NCI-H187 treated with DMSO at 0.1 percent for 48 hours (cell line): ENCODE results near the gene SYT7.

Source experiments
- DNase-seq: peaks from one replicate; lab custom pipeline; 2025; lab: John Stamatoyannopoulos, UW

Gene SYT7

GRCh38 chr11:61607920-61608599 is 27.2 kb upstream of the SYT7 start:
- DNase-seq, result no peak

- no peak for DNase-seq
These were observed 26.6 kb upstream of the SYT7 start for GRCh38 chr11:61607426-61607825.

GRCh38 chr11:61603667-61604066 is 22.8 kb upstream of the SYT7 start:
- no peak for DNase-seq

GRCh38 chr11:61602775-61603569 is 22.1 kb upstream of the SYT7 start:
- no peak for DNase-seq

GRCh38 chr11:61601512-61601911 is 20.6 kb upstream of the SYT7 start:
- no peak for DNase-seq

GRCh38 chr11:61599968-61600710 is 19.3 kb upstream of the SYT7 start:
- no peak for DNase-seq

GRCh38 chr11:61598886-61599868 is 18.3 kb upstream of the SYT7 start:
- no peak for DNase-seq

GRCh38 chr11:61598374-61598773 is 17.5 kb upstream of the SYT7 start:
- DNase-seq, result no peak

GRCh38 chr11:61596990-61597389 is 16.1 kb upstream of the SYT7 start:
- DNase-seq, result no peak

GRCh38 chr11:61596542-61596941 is 15.7 kb upstream of the SYT7 start:
- no peak for DNase-seq

GRCh38 chr11:61594907-61595257 is 14.0 kb upstream of the SYT7 start:
- no peak for DNase-seq

GRCh38 chr11:61593151-61593550 is 12.3 kb upstream of the SYT7 start:
- no peak for DNase-seq

GRCh38 chr11:61592176-61592575 is 11.3 kb upstream of the SYT7 start:
- DNase-seq, result no peak

- no peak for DNase-seq
These were observed 9.1 kb upstream of the SYT7 start for GRCh38 chr11:61589961-61590360.

- DNase-seq, result no peak
These were observed 7.9 kb upstream of the SYT7 start for GRCh38 chr11:61588728-61589191.

- peak; percentile 26 for DNase-seq
These were observed 7.3 kb upstream of the SYT7 start for GRCh38 chr11:61587951-61588727.

GRCh38 chr11:61587541-61587941 is 6.7 kb upstream of the SYT7 start:
- DNase-seq, result no peak

GRCh38 chr11:61586792-61587430 is 6.0 kb upstream of the SYT7 start:
- DNase-seq, result no peak

- DNase-seq, result no peak
These were observed 4.2 kb upstream of the SYT7 start for GRCh38 chr11:61585115-61585514.

GRCh38 chr11:61581931-61582330 is 1.1 kb upstream of the SYT7 start:
- DNase-seq, result no peak
